ENCODE measurements around the gene PRDM5. TPM values are rescaled to one million over a fixed set of nuclear protein-coding genes. Genes with fewer than 3 reads are reported as not detected.

PRDM5 gene
- total RNA-seq, 4 donors from 2014 or later: 17.7 to 49.9 (median 44.6) TPM

GRCh38 chr4:120821977-120822376 is 100.5 kb downstream of the PRDM5 start:
- WGBS, 2 donors: 79 to 85% methylated on average over 3 of the region's 3 CpGs
- H3K36me3 ChIP-seq: no peaks in the 10 kb centered on the region
- intact Hi-C loops (cut with DNase I): no loop called here
- no peak overlapping the region for H3K4me3 ChIP-seq (replicated peaks in 1 of 3)
- peaks cover 14% of the 10 kb centered on the region in 2 donors for H3K4me1 ChIP-seq
- TF ChIP-seq CTCF (IDR thresholded peaks at IDR 0.05) (no peak), POLR2A (IDR thresholded peaks at IDR 0.05) (no peak)
- H3K9me3 ChIP-seq: no peaks in the 10 kb centered on the region
- H3K27me3 ChIP-seq: no peaks in the 10 kb centered on the region
- DNase-seq: peak in 1 of 2 donors; percentile 32
- no peak overlapping the region for H3K27ac ChIP-seq

- Histone ChIP-seq H3K9me3 (no peaks in the 10 kb centered on the region), H3K27ac (no peak overlapping the region), H3K4me3 (replicated peaks in 1 of 3) (no peak overlapping the region), H3K27me3 (no peaks in the 10 kb centered on the region), H3K36me3 (no peaks in the 10 kb centered on the region), H3K4me1 (peaks cover 14% of the 10 kb centered on the region in 2 donors)
- 94 to 98% methylated on average over 3 of the region's 3 CpGs for WGBS, 2 donors
- intact Hi-C loops (cut with DNase I): no loop called here
- no peak for TF ChIP-seq POLR2A (IDR thresholded peaks at IDR 0.05)
- no peak for TF ChIP-seq CTCF (IDR thresholded peaks at IDR 0.05)
- DNase-seq: no peak
Observed at GRCh38 chr4:120821029-120821428, 101.5 kb downstream of the PRDM5 start.

DNA sequence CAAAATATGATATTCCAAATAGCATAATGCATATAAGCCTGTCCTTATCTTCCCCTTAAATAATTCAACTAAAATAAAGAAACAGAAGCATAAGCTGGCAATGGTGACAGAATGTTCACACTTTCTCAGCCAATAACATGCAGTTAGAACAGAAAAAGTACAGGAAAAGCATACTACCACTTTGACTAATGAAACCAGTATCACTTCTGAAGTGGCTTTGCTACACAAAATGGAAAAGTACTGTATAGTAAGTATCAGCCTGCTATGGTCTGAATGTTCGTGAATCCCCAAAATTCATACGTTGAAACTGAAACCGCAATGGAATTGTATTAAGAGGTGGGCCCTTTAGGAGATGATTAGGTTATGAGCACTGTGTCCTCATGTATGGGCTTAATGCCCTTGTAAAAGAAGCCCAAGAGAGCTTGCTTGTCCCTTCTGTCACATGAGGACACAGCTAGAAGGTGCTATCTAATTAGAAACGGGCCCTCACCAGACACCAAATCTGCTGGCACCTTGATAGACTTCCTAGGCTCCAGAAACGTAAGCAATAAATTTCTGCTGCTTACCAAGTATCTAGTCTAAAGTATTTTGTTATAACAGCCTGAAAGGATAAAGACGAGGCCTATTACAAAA is 102.6 kb downstream of the PRDM5 start:
- H3K27me3 ChIP-seq: no peaks in the 10 kb centered on the region
- TF ChIP-seq CTCF (IDR thresholded peaks at IDR 0.05): no peak
- no peak for TF ChIP-seq POLR2A (IDR thresholded peaks at IDR 0.05)
- no peak overlapping the region for H3K27ac ChIP-seq
- WGBS, 2 donors: 94 to 95% methylated on average over 6 of the region's 6 CpGs
- intact Hi-C loops (cut with DNase I): no loop called here
- H3K4me1 ChIP-seq: peaks cover 13% of the 10 kb centered on the region in 2 donors
- H3K4me3 ChIP-seq (replicated peaks in 1 of 3): no peak overlapping the region
- H3K9me3 ChIP-seq: no peaks in the 10 kb centered on the region
- H3K36me3 ChIP-seq: no peaks in the 10 kb centered on the region
- no peak for DNase-seq

DNA sequence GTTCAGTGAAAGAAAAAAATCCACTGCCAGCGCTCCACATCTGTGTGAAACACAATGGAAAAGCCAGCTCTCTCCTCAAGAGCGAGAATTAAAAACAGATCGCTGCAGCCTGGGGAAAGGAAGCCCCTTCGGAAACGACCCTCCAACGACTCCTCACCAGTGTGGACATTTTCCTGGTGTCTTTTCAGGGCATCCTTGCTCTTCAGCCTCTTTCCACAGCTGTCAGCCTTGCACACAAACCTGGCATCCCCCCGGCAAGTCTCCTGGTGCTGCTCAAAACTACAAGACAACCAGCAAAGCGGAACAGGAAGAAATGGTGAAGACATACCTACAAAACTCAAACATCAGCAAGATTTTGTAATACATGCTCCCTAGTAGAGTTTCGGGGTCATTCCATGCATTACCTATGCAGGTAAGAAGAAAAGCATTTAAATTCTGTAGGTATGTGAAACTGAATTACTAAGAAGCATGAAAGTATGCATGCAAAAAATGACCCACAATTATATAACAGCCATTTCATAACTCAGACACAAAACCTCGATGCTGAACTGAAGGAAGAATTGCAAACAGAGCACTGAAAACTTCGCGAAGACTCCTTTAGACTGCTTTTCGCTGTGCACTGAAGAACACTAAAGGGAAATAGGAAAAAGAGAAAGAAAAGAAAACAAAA is 106.1 kb downstream of the PRDM5 start:
- TF ChIP-seq POLR2A (IDR thresholded peaks at IDR 0.05): no peak
- intact Hi-C loops (cut with DNase I): no loop called here
- 63 to 67% methylated on average over 13 of the region's 13 CpGs for WGBS, 2 donors

GRCh38 chr4:120815361-120815760 is 107.2 kb downstream of the PRDM5 start:
- Histone ChIP-seq H3K27me3 (no peaks in the 10 kb centered on the region), H3K9me3 (no peaks in the 10 kb centered on the region), H3K27ac (no peak overlapping the region), H3K4me3 (replicated peaks in 1 of 3) (no peak overlapping the region), H3K36me3 (no peaks in the 10 kb centered on the region), H3K4me1 (no peaks in the 10 kb centered on the region)
- 85 to 87% methylated on average over 2 of the region's 2 CpGs for WGBS, 2 donors
- TF ChIP-seq POLR2A (IDR thresholded peaks at IDR 0.05) (no peak), CTCF (IDR thresholded peaks at IDR 0.05) (no peak)
- intact Hi-C loops (cut with DNase I): no loop called here
- no peak for DNase-seq

More for the DNA sequence above, 106.1 kb downstream of the PRDM5 start:
- Histone ChIP-seq H3K4me1 (no peaks in the 10 kb centered on the region), H3K4me3 (replicated peaks in 1 of 3) (peak overlapping the region in 1 of 3 donors; percentile 8), H3K27ac (no peak overlapping the region), H3K9me3 (no peaks in the 10 kb centered on the region), H3K27me3 (no peaks in the 10 kb centered on the region), H3K36me3 (no peaks in the 10 kb centered on the region)
- no peak for DNase-seq

All from thyroid gland (tissue), 4 donors.